Thoracic aorta (tissue), 2 donors: Measurements from ENCODE around the gene AP3M1. TPM values are rescaled to one million over a fixed set of nuclear protein-coding genes. Genes with fewer than 3 reads are reported as not detected.
"Not testable (repeated sequence)": the region's sequence is repeated elsewhere in the genome, so short reads cannot be mapped to it uniquely, and the experiment has no call there.

Source experiments
- ATAC-seq: fragments of 150-250 bp; one replicate; pipeline ENCODE4 v1.8.0; 2017; ENCODE audit warnings: low read depth; ENCODE audit not compliant: insufficient number of reproducible peaks, low FRiP score
- DNase-seq: peaks from one replicate; pipeline ENCODE4 v3.0.0-alpha.2; 2020; ENCODE audit warnings: low spot score
- H3K27ac ChIP-seq, 2 donors: fragments of 200-600 bp; sonication (generic); 1 replicate in 1 of 2; 2 replicates in 1 of 2; pipeline ENCODE4 v1.5.1; 2016; ENCODE audit warnings: mild to moderate bottlenecking in 2 of 2, moderate library complexity in 2 of 2
- H3K27me3 ChIP-seq: fragments of 200-600 bp; sonication (generic); replicated peaks from 2 replicates; pipeline ENCODE4 v1.6.0; 2016; ENCODE audit warnings: mild to moderate bottlenecking; ENCODE audit not compliant: insufficient read depth
- H3K36me3 ChIP-seq: fragments of 200-600 bp; sonication (generic); one replicate; pipeline ENCODE4 v1.5.1; 2016
- H3K4me1 ChIP-seq, 2 donors: fragments of 200-600 bp; sonication (generic); 1 replicate in 1 of 2; 2 replicates in 1 of 2; pipeline versions ENCODE4 v1.5.1 to v1.6.0; 2016; ENCODE audit warnings: low read depth in 2 of 2, mild to moderate bottlenecking in 1 of 2; ENCODE audit not compliant: control insufficient read depth in 1 of 2
- H3K4me3 ChIP-seq: fragments of 200-600 bp; sonication (generic); 2 replicates; pipeline ENCODE4 v1.5.1; 2016; ENCODE audit warnings: mild to moderate bottlenecking
- H3K9me3 ChIP-seq: fragments of 200-600 bp; sonication (generic); 2 replicates; pipeline ENCODE4 v1.5.1; 2016
- total RNA-seq, 2 donors: library from RNA; depleted of rRNA; stranded (reverse); fragments of >200 nt; gene quantifications; one replicate each; pipeline versions ENCODE4 v1.1.0 to v1.2.3, GENCODE V29; 2016
- TF ChIP-seq, protein P1 (sequence below): fragments of 200-600 bp; sonication (generic); IDR thresholded peaks from one replicate; pipeline ENCODE4 v1.5.1; 2019; ENCODE audit warnings: antibody characterized with exemption

The AP3M1 gene
- total RNA-seq, 2 donors from 2014 or later = 22.7 to 29.3 TPM

DNA sequence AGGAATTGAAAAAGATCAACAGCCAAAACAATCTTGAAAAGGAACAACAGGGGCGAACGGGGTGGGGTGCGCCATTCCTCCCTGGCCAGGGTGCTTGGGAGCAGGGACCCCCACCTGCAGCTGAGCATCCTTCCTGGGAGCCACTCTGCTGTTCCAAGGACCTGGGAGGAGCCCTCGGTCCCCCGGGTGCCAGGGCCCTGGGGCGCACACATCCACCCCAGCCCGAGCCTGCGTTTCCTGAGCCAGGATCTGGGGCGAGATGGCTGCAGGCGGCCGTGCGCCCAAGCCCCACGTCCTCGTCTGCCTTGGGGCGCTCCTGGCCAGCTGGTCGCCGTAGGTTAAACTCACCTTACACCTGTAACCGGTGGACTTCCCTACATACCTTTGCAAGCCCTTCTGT is 10.6 kb downstream of the AP3M1 start:
- Histone ChIP-seq H3K27me3 (no peaks in the 10 kb centered on the region), H3K4me1 (peaks cover 9 to 12% of the 10 kb centered on the region in 2 donors), H3K27ac (no peak overlapping the region), H3K4me3 (no peak overlapping the region), H3K9me3 (no peaks in the 10 kb centered on the region), H3K36me3 (peaks cover 23% of the 10 kb centered on the region)
- ATAC-seq (no peak), DNase-seq (no peak)
- TF ChIP-seq, protein P1, sequence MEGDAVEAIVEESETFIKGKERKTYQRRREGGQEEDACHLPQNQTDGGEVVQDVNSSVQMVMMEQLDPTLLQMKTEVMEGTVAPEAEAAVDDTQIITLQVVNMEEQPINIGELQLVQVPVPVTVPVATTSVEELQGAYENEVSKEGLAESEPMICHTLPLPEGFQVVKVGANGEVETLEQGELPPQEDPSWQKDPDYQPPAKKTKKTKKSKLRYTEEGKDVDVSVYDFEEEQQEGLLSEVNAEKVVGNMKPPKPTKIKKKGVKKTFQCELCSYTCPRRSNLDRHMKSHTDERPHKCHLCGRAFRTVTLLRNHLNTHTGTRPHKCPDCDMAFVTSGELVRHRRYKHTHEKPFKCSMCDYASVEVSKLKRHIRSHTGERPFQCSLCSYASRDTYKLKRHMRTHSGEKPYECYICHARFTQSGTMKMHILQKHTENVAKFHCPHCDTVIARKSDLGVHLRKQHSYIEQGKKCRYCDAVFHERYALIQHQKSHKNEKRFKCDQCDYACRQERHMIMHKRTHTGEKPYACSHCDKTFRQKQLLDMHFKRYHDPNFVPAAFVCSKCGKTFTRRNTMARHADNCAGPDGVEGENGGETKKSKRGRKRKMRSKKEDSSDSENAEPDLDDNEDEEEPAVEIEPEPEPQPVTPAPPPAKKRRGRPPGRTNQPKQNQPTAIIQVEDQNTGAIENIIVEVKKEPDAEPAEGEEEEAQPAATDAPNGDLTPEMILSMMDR = no peak

GRCh38 chr10:74138596-74138995 is 12.0 kb downstream of the AP3M1 start:
- H3K36me3 ChIP-seq = peaks cover 23% of the 10 kb centered on the region
- not testable (repeated sequence) for ATAC-seq, DNase-seq

GRCh38 chr10:74137992-74138391 is 12.6 kb downstream of the AP3M1 start:
- Histone ChIP-seq H3K4me1 (peaks cover 12 to 17% of the 10 kb centered on the region in 2 donors), H3K27ac (no peak overlapping the region), H3K9me3 (no peaks in the 10 kb centered on the region), H3K36me3 (peaks cover 26% of the 10 kb centered on the region), H3K27me3 (no peaks in the 10 kb centered on the region), H3K4me3 (no peak overlapping the region)
- DNase-seq (no peak), ATAC-seq (no peak)
- TF ChIP-seq, protein P1 = no peak

More at GRCh38 chr10:74138596-74138995, 12.0 kb downstream of the AP3M1 start:
- not testable (repeated sequence) for H3K27me3 ChIP-seq, H3K4me3 ChIP-seq, H3K9me3 ChIP-seq, H3K27ac ChIP-seq
- peaks cover 12 to 17% of the 10 kb centered on the region in 2 donors for H3K4me1 ChIP-seq

- Histone ChIP-seq H3K27ac (no peak overlapping the region), H3K4me3 (no peak overlapping the region), H3K36me3 (peaks cover 39% of the 10 kb centered on the region), H3K4me1 (peaks cover 11 to 12% of the 10 kb centered on the region in 2 donors), H3K27me3 (no peaks in the 10 kb centered on the region), H3K9me3 (no peaks in the 10 kb centered on the region)
- no peak for DNase-seq
- no peak for ATAC-seq
- TF ChIP-seq, protein P1 = no peak
These were observed 15.2 kb downstream of the AP3M1 start for GRCh38 chr10:74135452-74135851.

DNA sequence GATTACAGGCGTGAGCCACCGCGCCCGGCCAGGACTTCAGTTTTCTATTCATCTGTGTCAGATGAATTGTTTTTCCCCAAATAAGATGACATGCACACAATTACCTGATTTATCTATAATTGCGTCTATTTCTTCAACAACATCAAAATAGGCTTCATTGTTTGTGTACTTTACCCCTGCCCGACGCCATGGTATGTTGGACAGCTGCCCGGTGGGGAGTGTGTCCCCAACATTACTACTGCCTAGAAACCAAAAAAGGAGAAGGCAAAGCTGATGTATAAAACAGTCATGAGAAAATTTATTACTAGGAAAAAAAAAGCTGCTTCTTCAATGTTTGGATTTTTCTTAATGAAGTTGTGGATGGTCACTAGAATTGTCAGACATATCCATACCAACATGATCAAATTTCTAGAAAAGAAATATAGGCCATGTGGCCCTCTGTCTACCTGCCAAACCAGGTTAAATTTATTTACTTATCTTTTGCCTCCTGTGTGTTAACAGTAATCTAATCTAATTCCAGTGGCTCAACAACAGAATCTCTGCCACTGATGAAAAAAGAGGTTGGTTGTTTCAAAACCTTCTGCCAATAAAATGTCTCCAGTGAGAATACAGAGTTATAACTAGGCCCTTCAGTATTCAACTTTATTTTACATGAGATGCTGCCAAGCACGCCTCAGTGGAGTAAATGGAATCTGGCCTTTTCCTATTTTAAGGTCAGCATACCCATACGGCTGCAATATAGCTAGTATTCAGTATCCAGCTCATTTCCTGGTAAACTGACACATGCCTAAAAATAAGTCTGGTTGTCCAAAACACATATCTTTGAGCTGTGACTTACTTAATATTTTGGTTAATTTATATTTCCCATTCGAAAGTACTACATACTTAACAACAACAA is 16.5 kb downstream of the AP3M1 start:
- Histone ChIP-seq H3K36me3 (peaks cover 41% of the 10 kb centered on the region), H3K4me3 (no peak overlapping the region), H3K27ac (peak overlapping the region in 1 of 2 donors; percentile 18), H3K4me1 (peaks cover 11 to 12% of the 10 kb centered on the region in 2 donors), H3K9me3 (no peaks in the 10 kb centered on the region), H3K27me3 (no peaks in the 10 kb centered on the region)
- TF ChIP-seq, protein P1 = no peak
- no peak for ATAC-seq
- no peak for DNase-seq
